WTC11 (cell line): ENCODE measurements around the gene FAM107B. TPM values are rescaled to one million over a fixed set of nuclear protein-coding genes. Genes with fewer than 3 reads are reported as not detected.

Experiments used
- ATAC-seq: fragments of 200-7000 bp; cut with Tn5 transposase; 2 replicates; pipeline ENCODE4 v1.10.0; 2021; ENCODE audit warnings: mild to moderate bottlenecking, moderate library complexity
- CTCF ChIA-PET: fragments of 300-600 bp; sonication (Branson Sonifier 250); formaldehyde crosslinking; loops from one replicate; lab custom pipeline; 2021; ENCODE audit warnings: antibody characterized with exemption; lab: Charles Lee
- POLR2A ChIA-PET: fragments of 350-600 bp; sonication (Branson Sonifier 250); formaldehyde crosslinking; loops from one replicate; lab custom pipeline; 2021; ENCODE audit warnings: antibody characterized with exemption; lab: Charles Lee
- DNase-seq: peaks from one replicate; pipeline ENCODE4 v3.0.0; 2021; ENCODE audit warnings: low spot score
- H3K27ac Mint-ChIP-seq: 2 replicates; pipeline ENCODE4 v1.8.0; 2021; ENCODE audit warnings: mixed read lengths
- H3K27me3 Mint-ChIP-seq: 2 replicates; pipeline ENCODE4 v1.8.0; 2021; ENCODE audit warnings: low read depth, mild to moderate bottlenecking, moderate library complexity, mixed read lengths
- H3K36me3 Mint-ChIP-seq: 2 replicates; pipeline ENCODE4 v1.8.0; 2021; ENCODE audit warnings: mixed read lengths
- H3K4me1 Mint-ChIP-seq: 2 replicates; pipeline ENCODE4 v1.8.0; 2022; ENCODE audit warnings: mixed read lengths
- H3K4me3 Mint-ChIP-seq: 2 replicates; pipeline ENCODE4 v1.8.0; 2021; ENCODE audit warnings: mild to moderate bottlenecking, moderate library complexity, mixed read lengths
- H3K9me3 Mint-ChIP-seq: 2 replicates; pipeline ENCODE4 v1.8.0; 2021; ENCODE audit warnings: mixed read lengths
- ATF1 ChIP-seq: sonication (generic); formaldehyde crosslinking; IDR thresholded peaks from 2 replicates; pipeline ENCODE4 v1.8.1; 2023; ENCODE audit warnings: mild to moderate bottlenecking, moderate library complexity, missing genetic modification reagents
- CREB1 ChIP-seq: sonication (generic); formaldehyde crosslinking; IDR thresholded peaks from 2 replicates; pipeline ENCODE4 v1.8.0; 2023; ENCODE audit warnings: mild to moderate bottlenecking, missing genetic modification reagents
- ESRRA ChIP-seq: sonication (generic); formaldehyde crosslinking; IDR thresholded peaks from 2 replicates; pipeline ENCODE4 v1.8.1; 2022; ENCODE audit warnings: mild to moderate bottlenecking, missing genetic modification reagents, borderline replicate concordance
- MYBL2 ChIP-seq: sonication (generic); formaldehyde crosslinking; IDR thresholded peaks from 2 replicates; pipeline ENCODE4 v1.8.1; 2023; ENCODE audit warnings: mild to moderate bottlenecking, moderate library complexity, missing genetic modification reagents
- NFYB ChIP-seq: sonication (generic); formaldehyde crosslinking; conservative IDR thresholded peaks from 2 replicates; pipeline ENCODE4 v1.8.0; 2022; ENCODE audit warnings: low read depth, missing genetic modification reagents
- SP1 ChIP-seq: sonication (generic); formaldehyde crosslinking; conservative IDR thresholded peaks from 2 replicates; pipeline ENCODE4 v1.8.1; 2022; ENCODE audit warnings: missing genetic modification reagents
- TEAD1 ChIP-seq: sonication (generic); formaldehyde crosslinking; IDR thresholded peaks from 2 replicates; pipeline ENCODE4 v1.8.0; 2022; ENCODE audit warnings: mild to moderate bottlenecking, missing genetic modification reagents
- ZNF232 ChIP-seq: sonication (generic); formaldehyde crosslinking; IDR thresholded peaks from 2 replicates; pipeline ENCODE4 v1.8.0; 2022; ENCODE audit warnings: mild to moderate bottlenecking, missing genetic modification reagents
- total RNA-seq: library from RNA; stranded (reverse); gene quantifications from 3 replicates; pipeline ENCODE4 v1.2.3, GENCODE V29; 2021
- TF ChIP-seq, protein P1 (sequence below): sonication (generic); formaldehyde crosslinking; IDR thresholded peaks from 2 replicates; pipeline ENCODE4 v1.8.0; 2023; ENCODE audit warnings: missing genetic modification reagents, mild to moderate bottlenecking, borderline replicate concordance
- TF ChIP-seq, protein P2 (sequence below): fragments of 250-450 bp; sonication (Bioruptor Pico); conservative IDR thresholded peaks from 2 replicates; pipeline ENCODE4 v1.9.0; 2021; ENCODE audit warnings: mild to moderate bottlenecking
- TF ChIP-seq, protein P3 (sequence below): sonication (generic); formaldehyde crosslinking; IDR thresholded peaks from 2 replicates; pipeline ENCODE4 v1.8.1; 2023; ENCODE audit warnings: mild to moderate bottlenecking, missing genetic modification reagents, moderate library complexity
- TF ChIP-seq, protein P4 (sequence below): sonication (generic); formaldehyde crosslinking; IDR thresholded peaks from 2 replicates; pipeline ENCODE4 v1.8.1; 2023; ENCODE audit warnings: mild to moderate bottlenecking, missing genetic modification reagents
- TF ChIP-seq, protein P5 (sequence below): sonication (generic); formaldehyde crosslinking; IDR thresholded peaks from 2 replicates; pipeline ENCODE4 v1.8.1; 2022; ENCODE audit warnings: mild to moderate bottlenecking, missing genetic modification reagents, moderate library complexity, borderline replicate concordance
- TF ChIP-seq, protein P6 (sequence below): sonication (generic); formaldehyde crosslinking; conservative IDR thresholded peaks from 2 replicates; pipeline ENCODE4 v1.8.1; 2022; ENCODE audit warnings: mild to moderate bottlenecking, missing genetic modification reagents
- TF ChIP-seq, protein P7 (sequence below): fragments of 250-450 bp; sonication (Bioruptor Pico); IDR thresholded peaks from 2 replicates; pipeline ENCODE4 v1.9.0; 2021; ENCODE audit warnings: moderate library complexity, mild to moderate bottlenecking, inconsistent platforms, borderline replicate concordance
- TF ChIP-seq, protein P8 (sequence below): sonication (generic); formaldehyde crosslinking; IDR thresholded peaks from 2 replicates; pipeline ENCODE4 v1.8.1; 2022; ENCODE audit warnings: low read depth, missing genetic modification reagents, borderline replicate concordance

FAM107B gene
- total RNA-seq, 1 experiment from 2014 or later, result 22.4 TPM

DNA sequence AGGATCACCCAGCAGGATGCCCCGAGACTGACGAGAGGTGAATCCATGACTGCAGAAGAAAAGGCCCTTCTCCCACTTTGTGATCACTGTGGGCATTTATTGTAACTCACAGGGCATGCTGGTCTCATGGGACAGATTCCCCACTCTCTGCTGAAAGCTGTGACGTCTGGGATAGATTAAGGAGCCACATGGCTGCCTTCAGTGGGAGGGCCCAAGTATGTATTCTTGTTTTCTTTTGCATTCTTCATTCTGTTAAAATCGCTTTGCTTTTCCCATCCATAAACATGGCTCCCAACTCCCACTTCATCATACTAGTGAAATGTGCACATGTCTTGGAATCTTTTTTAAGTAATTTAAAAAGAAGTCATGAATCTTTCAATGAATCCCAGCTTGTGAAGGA, 67.2 kb downstream of the FAM107B start:
- no peak overlapping the region for H3K4me3 Mint-ChIP-seq
- CTCF ChIA-PET, result no interaction called here
- DNase-seq, result no peak
- peaks cover 38% of the 10 kb centered on the region for H3K4me1 Mint-ChIP-seq
- TF ChIP-seq, protein P1, sequence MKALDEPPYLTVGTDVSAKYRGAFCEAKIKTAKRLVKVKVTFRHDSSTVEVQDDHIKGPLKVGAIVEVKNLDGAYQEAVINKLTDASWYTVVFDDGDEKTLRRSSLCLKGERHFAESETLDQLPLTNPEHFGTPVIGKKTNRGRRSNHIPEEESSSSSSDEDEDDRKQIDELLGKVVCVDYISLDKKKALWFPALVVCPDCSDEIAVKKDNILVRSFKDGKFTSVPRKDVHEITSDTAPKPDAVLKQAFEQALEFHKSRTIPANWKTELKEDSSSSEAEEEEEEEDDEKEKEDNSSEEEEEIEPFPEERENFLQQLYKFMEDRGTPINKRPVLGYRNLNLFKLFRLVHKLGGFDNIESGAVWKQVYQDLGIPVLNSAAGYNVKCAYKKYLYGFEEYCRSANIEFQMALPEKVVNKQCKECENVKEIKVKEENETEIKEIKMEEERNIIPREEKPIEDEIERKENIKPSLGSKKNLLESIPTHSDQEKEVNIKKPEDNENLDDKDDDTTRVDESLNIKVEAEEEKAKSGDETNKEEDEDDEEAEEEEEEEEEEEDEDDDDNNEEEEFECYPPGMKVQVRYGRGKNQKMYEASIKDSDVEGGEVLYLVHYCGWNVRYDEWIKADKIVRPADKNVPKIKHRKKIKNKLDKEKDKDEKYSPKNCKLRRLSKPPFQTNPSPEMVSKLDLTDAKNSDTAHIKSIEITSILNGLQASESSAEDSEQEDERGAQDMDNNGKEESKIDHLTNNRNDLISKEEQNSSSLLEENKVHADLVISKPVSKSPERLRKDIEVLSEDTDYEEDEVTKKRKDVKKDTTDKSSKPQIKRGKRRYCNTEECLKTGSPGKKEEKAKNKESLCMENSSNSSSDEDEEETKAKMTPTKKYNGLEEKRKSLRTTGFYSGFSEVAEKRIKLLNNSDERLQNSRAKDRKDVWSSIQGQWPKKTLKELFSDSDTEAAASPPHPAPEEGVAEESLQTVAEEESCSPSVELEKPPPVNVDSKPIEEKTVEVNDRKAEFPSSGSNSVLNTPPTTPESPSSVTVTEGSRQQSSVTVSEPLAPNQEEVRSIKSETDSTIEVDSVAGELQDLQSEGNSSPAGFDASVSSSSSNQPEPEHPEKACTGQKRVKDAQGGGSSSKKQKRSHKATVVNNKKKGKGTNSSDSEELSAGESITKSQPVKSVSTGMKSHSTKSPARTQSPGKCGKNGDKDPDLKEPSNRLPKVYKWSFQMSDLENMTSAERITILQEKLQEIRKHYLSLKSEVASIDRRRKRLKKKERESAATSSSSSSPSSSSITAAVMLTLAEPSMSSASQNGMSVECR (CRISPR knock-in tag), result no peak
- no peak for TF ChIP-seq TEAD1 (CRISPR knock-in tag)
- TF ChIP-seq, protein P2, sequence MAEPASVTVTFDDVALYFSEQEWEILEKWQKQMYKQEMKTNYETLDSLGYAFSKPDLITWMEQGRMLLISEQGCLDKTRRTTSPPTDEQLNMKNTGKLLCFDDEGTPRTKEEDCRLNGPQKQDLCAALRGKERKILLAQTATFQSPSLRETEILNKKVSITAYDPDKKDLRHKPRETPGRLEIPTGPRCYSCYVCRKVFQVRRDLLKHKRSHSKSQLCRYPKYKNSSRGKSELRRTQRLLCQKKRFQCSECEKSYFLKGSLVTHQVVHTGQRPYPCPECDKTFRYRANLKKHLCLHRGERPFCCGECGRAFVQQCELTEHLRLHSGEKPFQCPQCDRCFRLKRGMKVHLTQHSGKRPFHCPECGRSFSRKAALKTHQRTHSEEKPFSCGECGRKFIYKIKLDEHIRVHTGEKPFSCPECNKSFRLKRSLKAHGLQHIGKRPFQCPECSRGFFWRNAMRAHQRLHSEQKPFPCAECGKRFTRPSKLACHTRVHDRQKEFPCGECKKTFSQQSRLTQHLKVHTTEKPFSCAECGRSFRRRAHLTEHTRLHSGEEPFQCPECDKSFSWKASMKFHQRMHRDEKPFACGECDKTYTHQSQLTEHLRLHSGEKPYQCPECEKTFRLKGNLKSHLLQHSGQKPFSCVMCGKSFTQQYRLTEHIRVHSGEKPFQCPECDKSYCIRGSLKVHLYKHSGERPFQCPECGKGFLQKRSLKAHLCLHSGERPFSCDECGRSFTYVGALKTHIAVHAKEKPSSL (CRISPR knock-in tag), result no peak
- TF ChIP-seq, protein P3, sequence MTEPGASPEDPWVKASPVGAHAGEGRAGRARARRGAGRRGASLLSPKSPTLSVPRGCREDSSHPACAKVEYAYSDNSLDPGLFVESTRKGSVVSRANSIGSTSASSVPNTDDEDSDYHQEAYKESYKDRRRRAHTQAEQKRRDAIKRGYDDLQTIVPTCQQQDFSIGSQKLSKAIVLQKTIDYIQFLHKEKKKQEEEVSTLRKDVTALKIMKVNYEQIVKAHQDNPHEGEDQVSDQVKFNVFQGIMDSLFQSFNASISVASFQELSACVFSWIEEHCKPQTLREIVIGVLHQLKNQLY (CRISPR knock-in tag), result no peak
- no peak for TF ChIP-seq SP1 (CRISPR knock-in tag)
- TF ChIP-seq, protein P4, sequence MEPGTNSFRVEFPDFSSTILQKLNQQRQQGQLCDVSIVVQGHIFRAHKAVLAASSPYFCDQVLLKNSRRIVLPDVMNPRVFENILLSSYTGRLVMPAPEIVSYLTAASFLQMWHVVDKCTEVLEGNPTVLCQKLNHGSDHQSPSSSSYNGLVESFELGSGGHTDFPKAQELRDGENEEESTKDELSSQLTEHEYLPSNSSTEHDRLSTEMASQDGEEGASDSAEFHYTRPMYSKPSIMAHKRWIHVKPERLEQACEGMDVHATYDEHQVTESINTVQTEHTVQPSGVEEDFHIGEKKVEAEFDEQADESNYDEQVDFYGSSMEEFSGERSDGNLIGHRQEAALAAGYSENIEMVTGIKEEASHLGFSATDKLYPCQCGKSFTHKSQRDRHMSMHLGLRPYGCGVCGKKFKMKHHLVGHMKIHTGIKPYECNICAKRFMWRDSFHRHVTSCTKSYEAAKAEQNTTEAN, result no peak
- TF ChIP-seq, protein P5, sequence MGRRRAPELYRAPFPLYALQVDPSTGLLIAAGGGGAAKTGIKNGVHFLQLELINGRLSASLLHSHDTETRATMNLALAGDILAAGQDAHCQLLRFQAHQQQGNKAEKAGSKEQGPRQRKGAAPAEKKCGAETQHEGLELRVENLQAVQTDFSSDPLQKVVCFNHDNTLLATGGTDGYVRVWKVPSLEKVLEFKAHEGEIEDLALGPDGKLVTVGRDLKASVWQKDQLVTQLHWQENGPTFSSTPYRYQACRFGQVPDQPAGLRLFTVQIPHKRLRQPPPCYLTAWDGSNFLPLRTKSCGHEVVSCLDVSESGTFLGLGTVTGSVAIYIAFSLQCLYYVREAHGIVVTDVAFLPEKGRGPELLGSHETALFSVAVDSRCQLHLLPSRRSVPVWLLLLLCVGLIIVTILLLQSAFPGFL (CRISPR knock-in tag), result no peak
- TF ChIP-seq NFYB (CRISPR knock-in tag), result no peak
- TF ChIP-seq, protein P6, sequence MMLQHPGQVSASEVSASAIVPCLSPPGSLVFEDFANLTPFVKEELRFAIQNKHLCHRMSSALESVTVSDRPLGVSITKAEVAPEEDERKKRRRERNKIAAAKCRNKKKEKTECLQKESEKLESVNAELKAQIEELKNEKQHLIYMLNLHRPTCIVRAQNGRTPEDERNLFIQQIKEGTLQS (CRISPR knock-in tag), result no peak
- no peak for TF ChIP-seq CREB1 (CRISPR knock-in tag)
- TF ChIP-seq ZNF232 (CRISPR knock-in tag), result no peak
- TF ChIP-seq, protein P7, sequence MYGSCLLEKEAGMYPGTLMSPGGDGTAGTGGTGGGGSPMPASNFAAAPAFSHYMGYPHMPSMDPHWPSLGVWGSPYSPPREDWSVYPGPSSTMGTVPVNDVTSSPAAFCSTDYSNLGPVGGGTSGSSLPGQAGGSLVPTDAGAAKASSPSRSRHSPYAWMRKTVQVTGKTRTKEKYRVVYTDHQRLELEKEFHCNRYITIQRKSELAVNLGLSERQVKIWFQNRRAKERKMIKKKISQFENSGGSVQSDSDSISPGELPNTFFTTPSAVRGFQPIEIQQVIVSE (CRISPR knock-in tag), result no peak
- TF ChIP-seq, protein P8, sequence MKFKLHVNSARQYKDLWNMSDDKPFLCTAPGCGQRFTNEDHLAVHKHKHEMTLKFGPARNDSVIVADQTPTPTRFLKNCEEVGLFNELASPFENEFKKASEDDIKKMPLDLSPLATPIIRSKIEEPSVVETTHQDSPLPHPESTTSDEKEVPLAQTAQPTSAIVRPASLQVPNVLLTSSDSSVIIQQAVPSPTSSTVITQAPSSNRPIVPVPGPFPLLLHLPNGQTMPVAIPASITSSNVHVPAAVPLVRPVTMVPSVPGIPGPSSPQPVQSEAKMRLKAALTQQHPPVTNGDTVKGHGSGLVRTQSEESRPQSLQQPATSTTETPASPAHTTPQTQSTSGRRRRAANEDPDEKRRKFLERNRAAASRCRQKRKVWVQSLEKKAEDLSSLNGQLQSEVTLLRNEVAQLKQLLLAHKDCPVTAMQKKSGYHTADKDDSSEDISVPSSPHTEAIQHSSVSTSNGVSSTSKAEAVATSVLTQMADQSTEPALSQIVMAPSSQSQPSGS (CRISPR knock-in tag), result no peak
- no peak for TF ChIP-seq ATF1 (CRISPR knock-in tag)
- TF ChIP-seq MYBL2 (CRISPR knock-in tag), result no peak
- no peak for TF ChIP-seq ESRRA (CRISPR knock-in tag)
- TF ChIP-seq, all 79 proteins: peak for 0
- ATAC-seq, result no peak
- no peak overlapping the region; the same call in 1 of the 2 replicates for H3K27ac Mint-ChIP-seq
- H3K36me3 Mint-ChIP-seq, result peaks cover 3% of the 10 kb centered on the region; the same call in 1 of the 2 replicates
- H3K27me3 Mint-ChIP-seq, result no peaks in the 10 kb centered on the region; the same call in 1 of the 2 replicates
- peaks cover 14% of the 10 kb centered on the region for H3K9me3 Mint-ChIP-seq
- POLR2A ChIA-PET, result no interaction called here
